Neural progenitor cell (in vitro differentiated cells): ENCODE measurements around the gene HSPG2. TPM values are rescaled to one million over a fixed set of nuclear protein-coding genes. Genes with fewer than 3 reads are reported as not detected.
"Not testable (repeated sequence)": the region's sequence is repeated elsewhere in the genome, so short reads cannot be mapped to it uniquely, and the experiment has no call there.

Experiments
- DNase-seq: peaks from one replicate; pipeline ENCODE4 v3.0.0-alpha.2; 2016; ENCODE audit warnings: low spot score
- H2AFZ ChIP-seq: fragments of 200-600 bp; sonication (generic); replicated peaks from 2 replicates; pipeline ENCODE4 v1.6.1; 2016; ENCODE audit warnings: antibody characterized with exemption
- H3F3A ChIP-seq: fragments of 200-600 bp; sonication (generic); 2 replicates; pipeline ENCODE4 v1.6.1; 2016; ENCODE audit warnings: antibody characterized with exemption, low read depth
- H3K27ac ChIP-seq: fragments of 200-600 bp; sonication (generic); 2 replicates; pipeline ENCODE4 v1.5.1; 2016; ENCODE audit warnings: mild to moderate bottlenecking
- H3K27me3 ChIP-seq: fragments of 200-600 bp; sonication (generic); 2 replicates; pipeline ENCODE4 v1.6.1; 2016; ENCODE audit warnings: mild to moderate bottlenecking, moderate library complexity
- H3K36me3 ChIP-seq: fragments of 200-600 bp; sonication (generic); 2 replicates; pipeline ENCODE4 v1.5.1; 2016
- H3K4me1 ChIP-seq: fragments of 200-600 bp; sonication (generic); 2 replicates; pipeline ENCODE4 v1.6.1; 2016; ENCODE audit warnings: mixed run types
- H3K4me2 ChIP-seq: fragments of 200-600 bp; sonication (generic); 2 replicates; pipeline ENCODE4 v1.6.1; 2016
- H3K4me3 ChIP-seq: fragments of 200-600 bp; sonication (generic); 2 replicates; pipeline ENCODE4 v1.5.1; 2016
- H3K79me2 ChIP-seq: fragments of 200-600 bp; sonication (generic); 2 replicates; pipeline ENCODE4 v1.6.1; 2016; ENCODE audit warnings: low read depth
- H3K9ac ChIP-seq: fragments of 200-600 bp; sonication (generic); 2 replicates; pipeline ENCODE4 v1.6.1; 2016
- H3K9me3 ChIP-seq: fragments of 200-600 bp; sonication (generic); 2 replicates; pipeline ENCODE4 v1.5.1; 2016; ENCODE audit warnings: low read depth
- H4K20me1 ChIP-seq: fragments of 200-600 bp; sonication (generic); 2 replicates; pipeline ENCODE4 v1.6.1; 2016; ENCODE audit warnings: low read depth
- H3K27ac Mint-ChIP-seq: 3 replicates; pipeline ENCODE4 v1.8.0; 2021; ENCODE audit warnings: mixed read lengths
- H3K27me3 Mint-ChIP-seq: 2 replicates; pipeline ENCODE4 v1.8.0; 2022; ENCODE audit warnings: low read depth, mild to moderate bottlenecking, inconsistent platforms, moderate library complexity, mixed read lengths; ENCODE audit not compliant: insufficient read depth
- H3K36me3 Mint-ChIP-seq: 3 replicates; pipeline ENCODE4 v1.8.0; 2021; ENCODE audit warnings: mixed read lengths
- H3K4me1 Mint-ChIP-seq: 3 replicates; pipeline ENCODE4 v1.8.0; 2021; ENCODE audit warnings: mixed read lengths
- H3K4me3 Mint-ChIP-seq: 3 replicates; pipeline ENCODE4 v1.8.0; 2021; ENCODE audit warnings: mild to moderate bottlenecking, moderate library complexity, mixed read lengths
- H3K9me3 Mint-ChIP-seq: 3 replicates; pipeline ENCODE4 v1.8.0; 2020; ENCODE audit warnings: mixed read lengths
- total RNA-seq: library from RNA; depleted of rRNA; stranded (reverse); fragments of >200 nt; gene quantifications from 2 replicates; pipeline ENCODE4 v1.2.3, GENCODE V29; 2015; ENCODE audit warnings: low replicate concordance
- TF ChIP-seq, protein P1 (sequence below): fragments of 200-600 bp; sonication (generic); IDR thresholded peaks from 2 replicates; pipeline ENCODE4 v1.5.1; 2017; ENCODE audit warnings: antibody characterized with exemption, mild to moderate bottlenecking

The HSPG2 gene
- total RNA-seq, 1 donor from 2014 or later: 6.9 TPM

DNA sequence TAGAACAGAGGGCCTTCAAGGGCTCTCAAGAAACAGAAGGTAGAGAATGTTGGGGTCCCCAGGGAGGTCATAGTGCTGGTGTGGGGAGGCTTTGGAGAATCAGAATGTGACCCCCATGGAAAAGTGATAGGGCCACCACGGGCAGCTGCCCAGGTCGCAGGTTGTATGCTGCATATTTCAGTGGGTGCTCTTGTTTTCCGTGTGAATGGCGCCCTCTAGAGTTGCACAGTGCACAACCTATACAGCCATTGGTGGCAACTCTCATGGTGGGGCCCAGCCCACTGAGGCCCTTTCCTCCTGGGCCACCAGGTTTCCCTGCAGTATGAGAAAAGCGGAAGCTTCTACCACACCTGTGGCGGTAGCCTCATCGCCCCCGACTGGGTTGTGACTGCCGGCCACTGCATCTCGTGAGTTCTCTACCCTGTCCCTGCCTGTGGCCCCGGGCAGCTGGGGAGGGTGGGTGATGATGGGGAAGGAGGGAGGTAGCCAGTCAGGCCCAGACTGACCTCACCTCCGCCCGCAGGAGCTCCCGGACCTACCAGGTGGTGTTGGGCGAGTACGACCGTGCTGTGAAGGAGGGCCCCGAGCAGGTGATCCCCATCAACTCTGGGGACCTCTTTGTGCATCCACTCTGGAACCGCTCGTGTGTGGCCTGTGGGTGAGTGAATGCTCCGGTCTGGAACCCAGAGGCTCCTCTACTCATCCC lies 43.6 kb upstream of the HSPG2 start:
- not testable (repeated sequence) for H3K27ac Mint-ChIP-seq, H3K4me2 ChIP-seq, H3K4me3 Mint-ChIP-seq, H3K9me3 ChIP-seq, H3K36me3 ChIP-seq, H3K36me3 Mint-ChIP-seq, H2AFZ ChIP-seq, H3K9me3 Mint-ChIP-seq, H3K4me1 Mint-ChIP-seq, H3K4me1 ChIP-seq, H3K27me3 ChIP-seq, H3F3A ChIP-seq, H4K20me1 ChIP-seq, H3K9ac ChIP-seq, H3K27ac ChIP-seq, H3K4me3 ChIP-seq, H3K79me2 ChIP-seq
- TF ChIP-seq, protein P1, sequence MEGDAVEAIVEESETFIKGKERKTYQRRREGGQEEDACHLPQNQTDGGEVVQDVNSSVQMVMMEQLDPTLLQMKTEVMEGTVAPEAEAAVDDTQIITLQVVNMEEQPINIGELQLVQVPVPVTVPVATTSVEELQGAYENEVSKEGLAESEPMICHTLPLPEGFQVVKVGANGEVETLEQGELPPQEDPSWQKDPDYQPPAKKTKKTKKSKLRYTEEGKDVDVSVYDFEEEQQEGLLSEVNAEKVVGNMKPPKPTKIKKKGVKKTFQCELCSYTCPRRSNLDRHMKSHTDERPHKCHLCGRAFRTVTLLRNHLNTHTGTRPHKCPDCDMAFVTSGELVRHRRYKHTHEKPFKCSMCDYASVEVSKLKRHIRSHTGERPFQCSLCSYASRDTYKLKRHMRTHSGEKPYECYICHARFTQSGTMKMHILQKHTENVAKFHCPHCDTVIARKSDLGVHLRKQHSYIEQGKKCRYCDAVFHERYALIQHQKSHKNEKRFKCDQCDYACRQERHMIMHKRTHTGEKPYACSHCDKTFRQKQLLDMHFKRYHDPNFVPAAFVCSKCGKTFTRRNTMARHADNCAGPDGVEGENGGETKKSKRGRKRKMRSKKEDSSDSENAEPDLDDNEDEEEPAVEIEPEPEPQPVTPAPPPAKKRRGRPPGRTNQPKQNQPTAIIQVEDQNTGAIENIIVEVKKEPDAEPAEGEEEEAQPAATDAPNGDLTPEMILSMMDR: peak; percentile 25
- peaks cover 10% of the 10 kb centered on the region for H3K27me3 Mint-ChIP-seq
- DNase-seq: peak; percentile 28

DNA sequence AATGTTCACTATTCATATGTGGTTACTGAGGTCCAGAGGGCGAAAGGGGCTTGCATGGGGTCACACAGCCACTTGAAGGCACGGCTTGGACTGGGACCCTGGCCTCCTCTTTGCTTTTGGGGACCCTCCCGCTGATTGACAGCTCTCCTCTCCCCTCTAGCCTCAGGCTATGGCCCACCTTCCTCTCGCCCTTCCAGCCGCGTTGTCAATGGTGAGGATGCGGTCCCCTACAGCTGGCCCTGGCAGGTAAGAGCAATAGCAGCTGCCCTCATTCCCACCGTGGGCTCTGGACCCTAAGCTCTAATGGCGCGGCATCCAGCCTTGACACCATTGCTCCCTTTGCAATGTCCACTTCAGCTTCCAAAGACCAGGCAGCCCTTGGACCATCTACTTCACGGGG lies 41.1 kb upstream of the HSPG2 start:
- H3K27ac Mint-ChIP-seq, H3K9ac ChIP-seq, H3K27me3 Mint-ChIP-seq, H3K36me3 Mint-ChIP-seq, H3K4me3 ChIP-seq, H3K4me2 ChIP-seq, H3K79me2 ChIP-seq, H3K4me1 Mint-ChIP-seq, H3K4me1 ChIP-seq, H3K4me3 Mint-ChIP-seq, H3K36me3 ChIP-seq, DNase-seq, H2AFZ ChIP-seq, H3K27ac ChIP-seq, H3K27me3 ChIP-seq, H3K9me3 ChIP-seq, H3K9me3 Mint-ChIP-seq, H3F3A ChIP-seq, H4K20me1 ChIP-seq: not testable (repeated sequence)

DNA sequence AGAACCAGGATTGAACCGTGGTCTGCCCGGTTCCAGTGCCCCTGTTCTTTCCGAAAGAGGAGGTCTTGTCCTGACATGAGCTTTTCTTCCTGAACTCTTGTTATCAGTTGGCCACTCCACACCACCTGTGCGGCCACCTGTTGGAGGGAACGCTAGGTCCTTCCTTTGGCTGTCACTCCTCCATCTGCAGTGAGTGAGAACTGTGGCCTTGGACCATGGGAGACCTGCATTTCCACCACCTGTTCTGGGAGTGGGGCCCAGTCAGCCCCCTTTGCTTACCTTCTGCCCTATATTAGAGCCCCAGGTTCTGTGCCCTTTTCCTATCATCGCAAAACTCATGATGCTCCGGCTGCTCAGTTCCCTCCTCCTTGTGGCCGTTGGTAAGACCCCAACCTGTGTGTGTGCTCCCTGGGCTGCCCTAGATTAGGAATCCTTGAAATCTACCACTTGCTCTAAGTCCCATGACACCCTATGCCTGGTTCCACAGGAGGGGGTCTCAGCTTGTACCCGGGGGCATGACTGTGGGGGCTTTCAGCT lies 39.7 kb upstream of the HSPG2 start, which contains the start of gene CELA3B:
Gene CELA3B, plus strand, starts transcription at position 320 of the 537 bp plus-strand sequence. Its CDS starts 18 bp downstream, at position 338.
- H3K4me2 ChIP-seq, H3K27me3 Mint-ChIP-seq, H3K9me3 Mint-ChIP-seq, H3K4me1 ChIP-seq, H3K27ac Mint-ChIP-seq, DNase-seq, H2AFZ ChIP-seq, H3K4me3 Mint-ChIP-seq, H3K9me3 ChIP-seq, H3K4me3 ChIP-seq, H3K27me3 ChIP-seq, H3K4me1 Mint-ChIP-seq, H3K36me3 Mint-ChIP-seq, H3K79me2 ChIP-seq, H3K36me3 ChIP-seq, H3K27ac ChIP-seq, H4K20me1 ChIP-seq, H3F3A ChIP-seq, H3K9ac ChIP-seq: not testable (repeated sequence)

DNA sequence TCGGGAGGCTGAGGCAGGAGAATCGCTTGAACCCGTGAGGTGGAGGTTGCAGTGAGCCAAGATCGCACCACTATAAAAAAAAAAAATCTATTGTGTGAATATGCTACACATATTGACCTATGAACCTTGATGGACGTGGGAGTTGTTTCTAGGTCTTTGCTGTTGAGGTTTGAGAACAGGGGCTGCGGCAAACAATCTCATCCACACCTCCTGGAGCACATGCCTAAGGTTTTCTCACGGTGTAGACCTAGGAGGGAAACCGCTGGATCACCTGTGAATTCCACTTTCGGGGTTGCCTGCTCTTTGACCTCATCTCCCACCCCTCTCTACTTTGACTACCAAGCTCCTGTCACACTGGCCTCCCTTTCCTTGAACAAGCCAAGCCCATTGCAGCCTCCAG lies 38.2 kb upstream of the HSPG2 start:
- H3K4me1 Mint-ChIP-seq, H3K9me3 ChIP-seq, H3K79me2 ChIP-seq, DNase-seq, H4K20me1 ChIP-seq, H2AFZ ChIP-seq, H3K4me2 ChIP-seq, H3K27ac ChIP-seq, H3K27ac Mint-ChIP-seq, H3K4me3 ChIP-seq, H3K27me3 ChIP-seq, H3K36me3 Mint-ChIP-seq, H3K9ac ChIP-seq, H3K4me1 ChIP-seq, H3K9me3 Mint-ChIP-seq, H3K36me3 ChIP-seq, H3K27me3 Mint-ChIP-seq, H3F3A ChIP-seq: not testable (repeated sequence)
- H3K4me3 Mint-ChIP-seq: peak overlapping the region; percentile 21

DNA sequence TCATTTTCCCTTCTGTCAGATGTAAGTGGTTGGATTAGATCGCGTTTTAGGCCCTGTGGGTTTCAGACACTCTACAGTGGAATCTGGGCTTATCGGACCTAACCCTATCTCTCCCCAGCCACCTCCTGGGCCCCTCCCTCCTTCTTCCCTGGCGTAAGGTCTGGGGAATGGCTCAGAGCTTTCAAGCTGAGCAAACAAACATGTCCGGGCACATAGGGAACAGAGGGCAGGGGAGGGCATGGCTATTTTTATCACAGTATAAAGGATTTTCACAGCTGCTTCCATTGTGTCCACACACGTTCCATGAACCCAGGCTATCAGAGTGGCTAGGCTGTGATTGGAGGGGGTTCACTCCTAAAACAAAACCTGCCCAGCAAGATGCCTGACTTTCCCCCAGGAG lies 37.6 kb upstream of the HSPG2 start:
- H3K27me3 ChIP-seq, DNase-seq: not testable (repeated sequence)

DNA sequence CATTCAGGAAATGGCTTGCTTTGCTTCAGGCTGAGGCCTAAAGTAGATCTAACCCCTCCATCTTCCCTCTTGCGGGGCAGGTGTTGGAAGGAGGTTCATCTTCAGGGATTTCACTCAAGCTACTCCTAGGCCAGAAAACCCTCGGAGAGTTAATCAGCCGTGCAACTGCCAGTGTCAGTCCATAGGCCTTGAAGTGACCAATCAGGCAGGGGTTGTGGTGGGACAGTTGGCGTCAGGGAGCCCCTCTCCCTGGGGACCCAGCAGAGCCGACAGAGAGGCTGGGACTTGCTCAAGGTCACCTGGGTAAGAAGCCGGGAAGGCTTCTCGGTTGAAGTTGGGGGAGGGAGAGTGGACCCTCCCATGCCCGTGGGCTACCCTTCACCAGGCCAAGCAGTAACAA lies 36.8 kb upstream of the HSPG2 start:
- H3K27me3 ChIP-seq, H3K4me3 ChIP-seq, H3K27me3 Mint-ChIP-seq, H3K27ac ChIP-seq, H3F3A ChIP-seq, DNase-seq, H3K9me3 ChIP-seq, H3K4me2 ChIP-seq, H3K9me3 Mint-ChIP-seq, H3K79me2 ChIP-seq, H3K36me3 Mint-ChIP-seq, H3K36me3 ChIP-seq, H3K4me1 Mint-ChIP-seq, H3K4me1 ChIP-seq, H3K27ac Mint-ChIP-seq, H3K9ac ChIP-seq, H4K20me1 ChIP-seq: not testable (repeated sequence)
- peak overlapping the region; percentile 57 for H2AFZ ChIP-seq
- H3K4me3 Mint-ChIP-seq: peak overlapping the region; percentile 54

More for the DNA sequence above, 37.6 kb upstream of the HSPG2 start:
- H3K36me3 ChIP-seq, H3K4me1 ChIP-seq, H3K4me2 ChIP-seq, H3K9me3 ChIP-seq, H3K4me3 Mint-ChIP-seq, H3K79me2 ChIP-seq, H4K20me1 ChIP-seq, H3F3A ChIP-seq, H3K9me3 Mint-ChIP-seq, H3K4me3 ChIP-seq, H3K27ac Mint-ChIP-seq, H3K9ac ChIP-seq, H3K27ac ChIP-seq, H3K27me3 Mint-ChIP-seq, H3K36me3 Mint-ChIP-seq, H3K4me1 Mint-ChIP-seq, H2AFZ ChIP-seq: not testable (repeated sequence)

DNA sequence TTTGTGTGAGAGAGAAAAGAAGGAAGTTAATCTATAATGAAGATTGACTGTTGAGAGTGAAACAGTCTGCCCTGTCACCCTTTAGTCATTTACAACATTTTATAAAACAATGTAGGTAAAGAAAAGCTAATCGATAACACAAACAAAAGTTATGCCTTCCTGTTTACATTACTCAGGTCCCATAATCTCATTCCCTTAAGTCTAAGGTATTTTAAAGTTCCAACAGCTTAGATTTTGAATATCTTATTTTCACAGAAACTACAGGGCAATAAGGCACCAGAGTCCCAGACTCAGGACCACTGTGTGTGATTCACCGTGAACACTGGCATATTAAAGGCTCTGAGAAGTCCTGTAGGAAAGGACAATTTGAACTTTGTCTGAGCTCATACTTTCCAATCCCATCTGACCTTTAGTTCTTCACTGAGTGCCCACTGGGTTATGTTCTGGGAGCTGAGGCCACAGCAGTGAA lies 35.9 kb upstream of the HSPG2 start:
- H3K4me3 ChIP-seq, H2AFZ ChIP-seq, DNase-seq, H3K36me3 ChIP-seq, H3K27ac Mint-ChIP-seq, H3K79me2 ChIP-seq, H3K36me3 Mint-ChIP-seq, H3K27me3 ChIP-seq, H3K9ac ChIP-seq, H3K4me3 Mint-ChIP-seq, H3F3A ChIP-seq, H3K4me2 ChIP-seq, H3K9me3 Mint-ChIP-seq, H3K27me3 Mint-ChIP-seq, H3K4me1 ChIP-seq, H3K9me3 ChIP-seq, H4K20me1 ChIP-seq, H3K27ac ChIP-seq: not testable (repeated sequence)
- H3K4me1 Mint-ChIP-seq: peaks cover 11% of the 10 kb centered on the region
